ENCODE results near the gene CA10. TPM values are rescaled to one million over a fixed set of nuclear protein-coding genes. Genes with fewer than 3 reads are reported as not detected.

The CA10 gene
- total and polyA plus RNA-seq, 2 of the 4 experiments (the other 2 are of a cell fraction), result not detected

GRCh38 chr17:51841669-51842068 is 316.8 kb downstream of the CA10 start:
- H3K4me1 ChIP-seq (ENCODE audit: control insufficient read depth, insufficient read depth, low read length), result no peaks in the 10 kb centered on the region
- dilution Hi-C loops (cut with HindIII; ENCODE audit: low sequenced_read_pairs, unreplicated experiment) (no loop called here), in situ Hi-C loops (cut with MboI; ENCODE audit: low sequenced_read_pairs) (no loop called here), intact Hi-C loops (cut with micrococcal nuclease) (no loop called here)
- H2BK15ac ChIP-seq (ENCODE audit: low read depth, low read length), result no peak overlapping the region
- H3K27me3 ChIP-seq (ENCODE audit: control insufficient read depth, insufficient read depth, low read length), result no peaks in the 10 kb centered on the region
- no peak overlapping the region for H4K5ac ChIP-seq (ENCODE audit: low read depth, low read length)
- H3K36me3 ChIP-seq (ENCODE audit: control insufficient read depth, insufficient read depth, low read length), result no peaks in the 10 kb centered on the region
- no CpG with 5 or more reads among the region's 1 CpG for WGBS, 2 experiments (ENCODE audit: extremely low coverage in 2 of 2, insufficient read length in 1 of 2)
- ATAC-seq (ENCODE audit: low read depth) (no peak), DNase-seq (no peak)
- no peak overlapping the region for H3K18ac ChIP-seq (ENCODE audit: low read depth, low read length)
- H2BK20ac ChIP-seq (ENCODE audit: low read depth, low read length), result no peak overlapping the region
- H3K9ac ChIP-seq (ENCODE audit: low read depth, low read length), result no peak overlapping the region
- no peak overlapping the region for H3K4me3 ChIP-seq (ENCODE audit: insufficient read depth, low read depth, low read length)
- ChIA-PET POLR2A (ENCODE audit: unreplicated experiment) (no interaction called here), CTCF (no interaction called here)
- no peaks in the 10 kb centered on the region for H3K9me1 ChIP-seq (ENCODE audit: insufficient read depth, low read length)
- H3K79me1 ChIP-seq (ENCODE audit: low read depth in 1 of 2, low read length in 2 of 2), result no peaks in the 10 kb centered on the region
- TF ChIP-seq MAFK (IDR thresholded peaks at IDR 0.05; ENCODE audit: low read depth, low read length) (peak; percentile 57; the same call in 1 of the 2 replicates), RFX5 (IDR thresholded peaks at IDR 0.05; ENCODE audit: low read depth, low read length) (no peak)
- no peak overlapping the region for H2AK5ac ChIP-seq (ENCODE audit: low read depth, low read length)
- BruUV-seq (replicated peaks), result no TSS peak
- H4K8ac ChIP-seq (ENCODE audit: low read depth in 2 of 2, low read length in 2 of 2), result no peak overlapping the region
- H3K27ac ChIP-seq (ENCODE audit: insufficient read depth, low read length), result no peak overlapping the region
- H3K56ac ChIP-seq (ENCODE audit: extremely low read depth, insufficient read depth, low read length), result no peak overlapping the region
- H4K91ac ChIP-seq (ENCODE audit: insufficient read depth, low read depth, low read length), result no peak overlapping the region
- H3K14ac ChIP-seq (replicated peaks; ENCODE audit: low read depth, low read length), result no peak overlapping the region
- H3K23ac ChIP-seq (ENCODE audit: low read depth, low read length), result no peak overlapping the region
- no peak overlapping the region for H3K4me2 ChIP-seq (ENCODE audit: low read depth, low read length)
- H2AK9ac ChIP-seq (replicated peaks; ENCODE audit: low read depth, low read length, poor library complexity), result no peak overlapping the region
- no peaks in the 10 kb centered on the region for H4K20me1 ChIP-seq (ENCODE audit: insufficient read depth, low read length)
- H2AFZ ChIP-seq (replicated peaks; ENCODE audit: low read length, poor library complexity), result no peak overlapping the region
- H3K4ac ChIP-seq (ENCODE audit: low read depth, low read length), result no peak overlapping the region
- no peak overlapping the region for H2BK5ac ChIP-seq (ENCODE audit: low read depth, low read length, poor library complexity, severe bottlenecking)
- H3K9me3 ChIP-seq (ENCODE audit: control insufficient read depth, insufficient read depth, low read length), result peaks cover 5% of the 10 kb centered on the region
- H2BK120ac ChIP-seq (ENCODE audit: low read depth, low read length), result no peak overlapping the region
